ENCODE measurements around the gene VPS8. TPM values are rescaled to one million over a fixed set of nuclear protein-coding genes. Genes with fewer than 3 reads are reported as not detected.

Gene VPS8
- total RNA-seq, 1 experiment from 2014 or later: 37.6 TPM

GRCh38 chr3:184911570-184911969, 99.6 kb downstream of the VPS8 start (continued):
- TF ChIP-seq ELF1 (IDR thresholded peaks at IDR 0.05; ENCODE audit: borderline replicate concordance, low read depth): no peak
- no peak for TF ChIP-seq ATF3 (IDR thresholded peaks at IDR 0.05)
- no peak for TF ChIP-seq ZNF274 (IDR thresholded peaks at IDR 0.05; ENCODE audit: low read depth, low read length)
- TF ChIP-seq ZFX (IDR thresholded peaks at IDR 0.05): no peak
- TF ChIP-seq CEBPB (IDR thresholded peaks at IDR 0.05; ENCODE audit: low read depth): no peak
- TF ChIP-seq SRF (IDR thresholded peaks at IDR 0.05; ENCODE audit: low read depth): no peak
- no peak for TF ChIP-seq CBX3 (IDR thresholded peaks at IDR 0.05; ENCODE audit: low read depth)
- TF ChIP-seq POLR2AphosphoS5 (IDR thresholded peaks at IDR 0.05; ENCODE audit: low read depth, low read length): no peak

GRCh38 chr3:184912163-184912562, 100.2 kb downstream of the VPS8 start:
- Histone ChIP-seq H4K20me1 (ENCODE audit: insufficient read depth) (no peaks in the 10 kb centered on the region), H3K27ac (ENCODE audit: low read depth, low read length) (no peak overlapping the region), H3K27me3 (ENCODE audit: insufficient read depth, low read length) (no peaks in the 10 kb centered on the region), H3K79me2 (ENCODE audit: insufficient read depth, low read length) (no peaks in the 10 kb centered on the region), H3K4me1 (ENCODE audit: control insufficient read depth in 1 of 2, insufficient read depth in 2 of 2, low read length in 2 of 2) (no peaks in the 10 kb centered on the region), H3K4me3 (replicated peaks in 1 of 2; ENCODE audit: low read depth in 1 of 2, low read length in 2 of 2) (no peak overlapping the region), H3K4me2 (ENCODE audit: low read length) (no peak overlapping the region), H3K36me3 (ENCODE audit: control insufficient read depth in 1 of 2, insufficient read depth in 2 of 2, low read length in 2 of 2) (no peaks in the 10 kb centered on the region; a peak in 2 of 4 replicates), H3K9me2 (ENCODE audit: insufficient read depth) (no peaks in the 10 kb centered on the region), H3K9me3 (ENCODE audit: control insufficient read depth in 1 of 2, insufficient read depth in 1 of 2, low read depth in 1 of 2, low read length in 2 of 2) (no peaks in the 10 kb centered on the region), H2AFZ (ENCODE audit: low read depth, low read length, poor library complexity, severe bottlenecking) (no peak overlapping the region), H3K9ac (ENCODE audit: low read length) (no peak overlapping the region)
- CTCF ChIA-PET: no interaction called here
- RAD21 ChIA-PET (ENCODE audit: low non-redundant PET in 1 of 2, low total read pairs in 2 of 2, uncharacterized antibody in 2 of 2, unreplicated experiment in 2 of 2): no interaction called here
- TF ChIP-seq YY1 (IDR thresholded peaks at IDR 0.05; ENCODE audit: extremely low read depth, insufficient replicate concordance, low read depth, low read length) (no peak), ELF1 (IDR thresholded peaks at IDR 0.05; ENCODE audit: borderline replicate concordance, low read depth) (no peak), SIN3A (IDR thresholded peaks at IDR 0.05; ENCODE audit: low read depth) (no peak), EZH2 (IDR thresholded peaks at IDR 0.05) (no peak), SRF (IDR thresholded peaks at IDR 0.05; ENCODE audit: low read depth) (no peak), CTCF (IDR thresholded peaks at IDR 0.05 in 2 of 3, conservative IDR thresholded peaks at IDR 0.05 in 1 of 3; ENCODE audit: borderline replicate concordance in 1 of 3, insufficient read depth in 1 of 3, low read depth in 2 of 3, low read length in 2 of 3) (no peak), ATF3 (IDR thresholded peaks at IDR 0.05) (no peak), JUND (IDR thresholded peaks at IDR 0.05) (no peak), SP1 (IDR thresholded peaks at IDR 0.05; ENCODE audit: low read depth) (no peak), EGR1 (IDR thresholded peaks at IDR 0.05; ENCODE audit: low read depth) (no peak), REST (IDR thresholded peaks at IDR 0.05; ENCODE audit: low read depth) (no peak), FOSL1 (IDR thresholded peaks at IDR 0.05; ENCODE audit: low read depth) (no peak), MAX (IDR thresholded peaks at IDR 0.05) (no peak), POLR2AphosphoS5 (IDR thresholded peaks at IDR 0.05; ENCODE audit: low read depth, low read length) (no peak), ZFX (IDR thresholded peaks at IDR 0.05) (no peak), POLR2A (IDR thresholded peaks at IDR 0.05; ENCODE audit: borderline replicate concordance, extremely low read depth, insufficient read depth, insufficient read length) (no peak), EZH2phosphoT487 (IDR thresholded peaks at IDR 0.05; ENCODE audit: borderline replicate concordance) (no peak)
- ATAC-seq (no peak), DNase-seq (ENCODE audit: low read depth, low spot score) (no peak)
- intact Hi-C loops (cut with micrococcal nuclease): no loop called here
- no TSS peak for BruUV-seq (replicated peaks)
- POLR2A ChIA-PET: no interaction called here

Data from HCT116 (cell line).